ENCODE measurements around the gene ANKMY1.

Gene ANKMY1

GRCh38 chr2:240520130-240520973 is 37.4 kb downstream of the ANKMY1 start:
- no peak for DNase-seq (ENCODE audit: low read depth)

GRCh38 chr2:240519396-240520129 is 38.2 kb downstream of the ANKMY1 start:
- DNase-seq (ENCODE audit: low read depth), result peak; percentile 31

GRCh38 chr2:240518981-240519380 is 38.8 kb downstream of the ANKMY1 start:
- DNase-seq (ENCODE audit: low read depth), result no peak

- DNase-seq (ENCODE audit: low read depth), result no peak
Observed at GRCh38 chr2:240517342-240517741, 40.4 kb downstream of the ANKMY1 start.

GRCh38 chr2:240514631-240515030 is 43.2 kb downstream of the ANKMY1 start:
- no peak for DNase-seq (ENCODE audit: low read depth)

- DNase-seq (ENCODE audit: low read depth), result peak; percentile 74
Observed at GRCh38 chr2:240513549-240514287, 44.1 kb downstream of the ANKMY1 start.

GRCh38 chr2:240512666-240513535 is 44.9 kb downstream of the ANKMY1 start:
- no peak for DNase-seq (ENCODE audit: low read depth)

- no peak for DNase-seq (ENCODE audit: low read depth)
Observed at GRCh38 chr2:240512109-240512485, 45.7 kb downstream of the ANKMY1 start.

GRCh38 chr2:240511351-240512108 is 46.3 kb downstream of the ANKMY1 start:
- DNase-seq (ENCODE audit: low read depth), result no peak

GRCh38 chr2:240510513-240511210 is 47.1 kb downstream of the ANKMY1 start:
- no peak for DNase-seq (ENCODE audit: low read depth)

GRCh38 chr2:240509667-240510512 is 47.9 kb downstream of the ANKMY1 start:
- DNase-seq (ENCODE audit: low read depth), result peak; percentile 20

GRCh38 chr2:240508832-240509545 is 48.8 kb downstream of the ANKMY1 start:
- DNase-seq (ENCODE audit: low read depth), result no peak

- DNase-seq (ENCODE audit: low read depth), result no peak
Observed at GRCh38 chr2:240507778-240508251, 50.0 kb downstream of the ANKMY1 start.

GRCh38 chr2:240507060-240507777 is 50.6 kb downstream of the ANKMY1 start:
- no peak for DNase-seq (ENCODE audit: low read depth)

GRCh38 chr2:240506406-240507059 is 51.3 kb downstream of the ANKMY1 start:
- no peak for DNase-seq (ENCODE audit: low read depth)

- no peak for DNase-seq (ENCODE audit: low read depth)
Observed at GRCh38 chr2:240505910-240506309, 51.9 kb downstream of the ANKMY1 start.

- DNase-seq (ENCODE audit: low read depth), result no peak
Observed at GRCh38 chr2:240503848-240504247, 53.9 kb downstream of the ANKMY1 start.
